NOMO-1 treated with dmso at 0.1 percent for 144 hours (cell line): ENCODE measurements around the gene LKAAEAR1.

ENCODE experiments used
- DNase-seq: peaks from one replicate; lab custom pipeline; 2025; ENCODE audit not compliant: unreplicated experiment; lab: John Stamatoyannopoulos, UW

LKAAEAR1 gene

GRCh38 chr20:64052987-64053840, 31.0 kb downstream of the LKAAEAR1 start:
- no peak for DNase-seq

- no peak for DNase-seq
These were observed 31.9 kb downstream of the LKAAEAR1 start for GRCh38 chr20:64052326-64052722.

- DNase-seq = no peak
These were observed 32.5 kb downstream of the LKAAEAR1 start for GRCh38 chr20:64051561-64052325.

- no peak for DNase-seq
These were observed 33.2 kb downstream of the LKAAEAR1 start for GRCh38 chr20:64051033-64051452.

GRCh38 chr20:64050261-64051032, 33.8 kb downstream of the LKAAEAR1 start:
- DNase-seq = no peak

GRCh38 chr20:64049878-64050260, 34.3 kb downstream of the LKAAEAR1 start:
- DNase-seq = no peak

GRCh38 chr20:64049060-64049877, 34.9 kb downstream of the LKAAEAR1 start, which contains the start of gene SOX18:
TSS of gene SOX18 (minus strand) at chr20:64049639. CDS start at chr20:64049516, 123 bp downstream.
- no peak for DNase-seq

- DNase-seq = no peak
These were observed 35.7 kb downstream of the LKAAEAR1 start for GRCh38 chr20:64048402-64049044.

- no peak for DNase-seq
These were observed 36.2 kb downstream of the LKAAEAR1 start for GRCh38 chr20:64047968-64048401.

- no peak for DNase-seq
These were observed 37.2 kb downstream of the LKAAEAR1 start for GRCh38 chr20:64047046-64047389.

- DNase-seq = no peak
These were observed 38.7 kb downstream of the LKAAEAR1 start for GRCh38 chr20:64045346-64046011.

GRCh38 chr20:64044484-64045247, 39.5 kb downstream of the LKAAEAR1 start:
- DNase-seq = no peak

GRCh38 chr20:64043768-64044167, 40.4 kb downstream of the LKAAEAR1 start:
- DNase-seq = no peak

GRCh38 chr20:64042054-64042781, 42.0 kb downstream of the LKAAEAR1 start:
- no peak for DNase-seq

GRCh38 chr20:64041781-64042053, 42.5 kb downstream of the LKAAEAR1 start:
- DNase-seq = no peak

GRCh38 chr20:64041040-64041780, 43.0 kb downstream of the LKAAEAR1 start:
- no peak for DNase-seq

- no peak for DNase-seq
These were observed 43.8 kb downstream of the LKAAEAR1 start for GRCh38 chr20:64040231-64041039.
